NAMALWA (cell line): ENCODE results near the gene YIPF7.

Source experiments
- DNase-seq: peaks from one replicate; pipeline ENCODE4 v3.0.0-alpha.2; 2015; ENCODE audit warnings: low spot score

YIPF7 gene

GRCh38 chr4:44651425-44651824 is at the start of gene YIPF7:
TSS of gene YIPF7 (minus strand) at chr4:44651625. CDS start at chr4:44650100, 1,525 bp downstream.
- DNase-seq: no peak

GRCh38 chr4:44701037-44701436 is 49.6 kb upstream of the YIPF7 start:
- no peak for DNase-seq

GRCh38 chr4:44700427-44700826 is 49.0 kb upstream of the YIPF7 start:
- no peak for DNase-seq

- DNase-seq: no peak
Observed at GRCh38 chr4:44684648-44685047, 33.2 kb upstream of the YIPF7 start.

GRCh38 chr4:44679060-44679459 is 27.6 kb upstream of the YIPF7 start:
- no peak for DNase-seq

GRCh38 chr4:44678094-44679041 is 26.9 kb upstream of the YIPF7 start, which contains the start of gene GUF1:
TSS of gene GUF1 (plus strand) at chr4:44678420. CDS start at chr4:44678623, 203 bp downstream.
- peak; percentile 95 for DNase-seq

- DNase-seq: no peak
Observed at GRCh38 chr4:44675366-44675765, 23.9 kb upstream of the YIPF7 start.

GRCh38 chr4:44674471-44674870 is 23.0 kb upstream of the YIPF7 start:
- peak; percentile 22 for DNase-seq

- no peak for DNase-seq
Observed at GRCh38 chr4:44671636-44672035, 20.2 kb upstream of the YIPF7 start.

GRCh38 chr4:44670506-44671199 is 19.2 kb upstream of the YIPF7 start:
- no peak for DNase-seq

- DNase-seq: no peak
Observed at GRCh38 chr4:44668526-44668925, 17.1 kb upstream of the YIPF7 start.

GRCh38 chr4:44663539-44664263 is 12.3 kb upstream of the YIPF7 start:
- DNase-seq: no peak

GRCh38 chr4:44662623-44663005 is 11.2 kb upstream of the YIPF7 start:
- DNase-seq: no peak

- DNase-seq: no peak
Observed at GRCh38 chr4:44661940-44662622, 10.7 kb upstream of the YIPF7 start.

- no peak for DNase-seq
Observed at GRCh38 chr4:44660396-44660795, 9.0 kb upstream of the YIPF7 start.

GRCh38 chr4:44652002-44652401 is 577 bp upstream of the YIPF7 start:
- DNase-seq: no peak

- no peak for DNase-seq
Observed at GRCh38 chr4:44646151-44646550, 5.3 kb downstream of the YIPF7 start.

GRCh38 chr4:44638091-44638490 is 13.3 kb downstream of the YIPF7 start:
- no peak for DNase-seq

- no peak for DNase-seq
Observed at GRCh38 chr4:44632733-44633132, 18.7 kb downstream of the YIPF7 start.

GRCh38 chr4:44632089-44632488 is 19.3 kb downstream of the YIPF7 start:
- peak; percentile 5 for DNase-seq

- DNase-seq: peak; percentile 78
Observed at GRCh38 chr4:44629280-44629866, 22.1 kb downstream of the YIPF7 start.
